CD4-positive, alpha-beta T cell (primary cell): ENCODE results near the gene PRPF19. TPM values are rescaled to one million over a fixed set of nuclear protein-coding genes. Genes with fewer than 3 reads are reported as not detected.

ENCODE experiments used
- ATAC-seq: fragments of 200-7000 bp; cut with Tn5 transposase; one replicate; pipeline ENCODE4 v1.10.0; 2022; ENCODE audit warnings: mild to moderate bottlenecking; ENCODE audit not compliant: poor library complexity
- CTCF ChIA-PET: fragments of 350-600 bp; sonication (Branson Sonifier 250); formaldehyde crosslinking; loops from one replicate; lab custom pipeline; 2021; ENCODE audit warnings: antibody characterized with exemption, inconsistent platforms; lab: Charles Lee
- POLR2A ChIA-PET: fragments of 350-600 bp; sonication (Branson Sonifier 250); formaldehyde crosslinking; loops from one replicate; lab custom pipeline; 2021; ENCODE audit warnings: antibody characterized with exemption, inconsistent platforms; lab: Charles Lee
- DNase-seq, 14 experiments: peaks; one replicate each; pipeline ENCODE4 v3.0.0-alpha.2; 2013 to 2020; ENCODE audit warnings: mixed read lengths in 2 of 14
- H3K27ac ChIP-seq, 2 donors: one replicate each; pipeline versions ENCODE4 v1.5.1 to v1.7.0; 2013; ENCODE audit warnings: low read length in 2 of 2, low read depth in 1 of 2, mild to moderate bottlenecking in 1 of 2
- H3K27me3 ChIP-seq, 2 experiments: 1 replicate in 1 of 2; 2 replicates in 1 of 2; pipeline versions ENCODE4 v1.6.1 to v1.7.0; 2013; ENCODE audit warnings: low read length in 2 of 2, control low read depth in 1 of 2, mild to moderate bottlenecking in 1 of 2, moderate library complexity in 1 of 2; ENCODE audit not compliant: insufficient read depth in 2 of 2, control insufficient read depth in 1 of 2
- H3K36me3 ChIP-seq: one replicate; pipeline ENCODE4 v1.6.1; 2013; ENCODE audit warnings: low read length, control low read depth; ENCODE audit not compliant: insufficient read depth
- H3K4me1 ChIP-seq: one replicate; pipeline ENCODE4 v1.6.1; 2013; ENCODE audit warnings: low read length, control low read depth; ENCODE audit not compliant: insufficient read depth
- H3K4me3 ChIP-seq: one replicate; pipeline ENCODE4 v1.5.1; 2013; ENCODE audit warnings: mild to moderate bottlenecking, low read length, moderate library complexity
- H3K9me3 ChIP-seq, 2 experiments: 1 replicate in 1 of 2; 2 replicates in 1 of 2; pipeline versions ENCODE4 v1.6.1 to v1.7.0; 2013; ENCODE audit warnings: low read length in 2 of 2, mild to moderate bottlenecking in 2 of 2, control low read depth in 1 of 2, moderate library complexity in 1 of 2; ENCODE audit not compliant: control insufficient read depth in 1 of 2, insufficient read depth in 1 of 2
- H3K27ac Mint-ChIP-seq: one replicate; pipeline ENCODE4 v1.8.0; 2020; ENCODE audit warnings: mixed read lengths
- H3K27me3 Mint-ChIP-seq: one replicate; pipeline ENCODE4 v1.8.0; 2021; ENCODE audit warnings: mixed read lengths
- H3K36me3 Mint-ChIP-seq: one replicate; pipeline ENCODE4 v1.8.0; 2021; ENCODE audit warnings: low read depth, mixed read lengths
- H3K4me1 Mint-ChIP-seq: one replicate; pipeline ENCODE4 v1.8.0; 2021; ENCODE audit warnings: low read depth, mixed read lengths
- H3K4me3 Mint-ChIP-seq: one replicate; pipeline ENCODE4 v1.8.0; 2020; ENCODE audit warnings: mild to moderate bottlenecking, mixed read lengths
- H3K9me3 Mint-ChIP-seq: one replicate; pipeline ENCODE4 v1.8.0; 2020; ENCODE audit warnings: mixed read lengths
- intact Hi-C, 2 experiments: fragments of 100-400 bp; cut with DNase I in 1 of 2; cut with micrococcal nuclease in 1 of 2; formaldehyde crosslinking; loops; one replicate each; pipeline versions ENCODE4 v1.15.1 to v1.9.0; 2023 to 2025; cut with DNase I, micrococcal nuclease
- total RNA-seq, 174 experiments: library from RNA in 2 of 174; stranded (reverse) in 2 of 174; gene quantifications; one replicate each; pipeline ENCODE4 v1.2.3 and lab custom pipeline; 2021 to 2026
- TF ChIP-seq, protein P1 (sequence below): fragments of 200-600 bp; IDR thresholded peaks from one replicate; pipeline ENCODE4 v1.8.0; 2022; ENCODE audit warnings: antibody characterized with exemption, mild to moderate bottlenecking

Gene PRPF19
- total RNA-seq, 2 experiments from 2014 or later = 63.2 to 67.3 TPM

DNA sequence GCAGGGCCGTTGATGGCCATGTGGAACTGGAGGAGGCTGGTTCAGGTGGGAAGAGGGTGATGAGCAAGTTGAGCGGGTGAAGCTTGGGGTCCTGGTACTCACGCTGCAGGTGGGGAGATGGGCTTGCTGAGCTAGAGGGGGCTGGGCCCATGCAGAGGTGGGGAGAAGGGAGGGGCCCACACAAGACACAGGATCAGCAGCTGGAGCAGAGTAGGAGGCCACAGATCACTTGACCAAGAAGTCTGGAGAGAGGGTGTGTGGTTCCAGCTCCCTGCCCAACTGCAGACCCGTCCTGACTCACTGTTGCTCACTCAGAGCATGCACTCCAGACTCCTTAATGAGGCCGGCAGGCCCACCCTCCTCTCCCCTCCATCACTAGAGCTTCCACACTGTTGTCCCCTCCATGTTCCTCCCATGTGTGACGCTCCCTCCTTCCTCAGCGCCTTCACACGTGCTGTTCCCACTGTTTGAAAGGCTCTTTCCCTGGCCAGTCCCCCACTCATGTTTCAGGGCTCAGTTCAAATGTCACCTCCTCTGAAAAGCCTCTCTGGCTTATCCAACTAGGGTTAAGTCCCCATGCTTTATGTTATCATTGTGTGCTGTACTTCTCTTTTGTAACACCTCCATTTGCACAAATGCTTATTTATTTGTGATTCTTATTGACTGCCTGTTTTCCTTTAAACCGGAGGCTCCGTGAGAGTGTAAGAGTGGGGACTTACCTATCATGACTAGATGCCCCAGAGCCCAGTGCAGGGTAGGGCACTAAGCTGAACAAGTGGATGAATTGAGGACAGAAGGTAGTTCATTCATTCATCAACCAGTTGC lies 62.1 kb downstream of the PRPF19 start:
- peak overlapping the region; percentile 81 for H3K27ac Mint-ChIP-seq
- no peaks in the 10 kb centered on the region for H3K9me3 ChIP-seq
- ChIA-PET CTCF (interaction anchor here (1.9 kb wide), 1 partner anchor 13 kb away, joined by 6 read pairs; no protein-coding TSS in a partner anchor), POLR2A (no interaction called here)
- H3K4me3 ChIP-seq = no peak overlapping the region
- ATAC-seq = no peak
- peaks cover 15% of the 10 kb centered on the region for H3K36me3 ChIP-seq
- TF ChIP-seq, protein P1, sequence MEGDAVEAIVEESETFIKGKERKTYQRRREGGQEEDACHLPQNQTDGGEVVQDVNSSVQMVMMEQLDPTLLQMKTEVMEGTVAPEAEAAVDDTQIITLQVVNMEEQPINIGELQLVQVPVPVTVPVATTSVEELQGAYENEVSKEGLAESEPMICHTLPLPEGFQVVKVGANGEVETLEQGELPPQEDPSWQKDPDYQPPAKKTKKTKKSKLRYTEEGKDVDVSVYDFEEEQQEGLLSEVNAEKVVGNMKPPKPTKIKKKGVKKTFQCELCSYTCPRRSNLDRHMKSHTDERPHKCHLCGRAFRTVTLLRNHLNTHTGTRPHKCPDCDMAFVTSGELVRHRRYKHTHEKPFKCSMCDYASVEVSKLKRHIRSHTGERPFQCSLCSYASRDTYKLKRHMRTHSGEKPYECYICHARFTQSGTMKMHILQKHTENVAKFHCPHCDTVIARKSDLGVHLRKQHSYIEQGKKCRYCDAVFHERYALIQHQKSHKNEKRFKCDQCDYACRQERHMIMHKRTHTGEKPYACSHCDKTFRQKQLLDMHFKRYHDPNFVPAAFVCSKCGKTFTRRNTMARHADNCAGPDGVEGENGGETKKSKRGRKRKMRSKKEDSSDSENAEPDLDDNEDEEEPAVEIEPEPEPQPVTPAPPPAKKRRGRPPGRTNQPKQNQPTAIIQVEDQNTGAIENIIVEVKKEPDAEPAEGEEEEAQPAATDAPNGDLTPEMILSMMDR = no peak
- H3K27me3 Mint-ChIP-seq = no peaks in the 10 kb centered on the region
- H3K27me3 ChIP-seq = no peaks in the 10 kb centered on the region
- H3K4me3 Mint-ChIP-seq = peak overlapping the region; percentile 78
- intact Hi-C loops = loop anchor here (5.0 kb wide), 3 partner anchors 63 to 1278 kb away; partner anchors contain the start of genes DDB1 (in 1 of the 2), INCENP (in 1 of the 2), PRPF19 (in 1 of the 2) and TKFC (in 1 of the 2)
- peaks cover 33% of the 10 kb centered on the region for H3K36me3 Mint-ChIP-seq
- no peak for DNase-seq
- peaks cover 47% of the 10 kb centered on the region for H3K4me1 ChIP-seq
- no peaks in the 10 kb centered on the region for H3K9me3 Mint-ChIP-seq
- H3K4me1 Mint-ChIP-seq = peaks cover 42% of the 10 kb centered on the region
- H3K27ac ChIP-seq = no peak overlapping the region

- Histone ChIP-seq H3K4me1 (peaks cover 47% of the 10 kb centered on the region), H3K27ac (peak overlapping the region in 1 of 2 donors; percentile 72), H3K36me3 (peaks cover 2% of the 10 kb centered on the region), H3K9me3 (no peaks in the 10 kb centered on the region), H3K4me3 (peak overlapping the region; percentile 99), H3K27me3 (no peaks in the 10 kb centered on the region)
- H3K27ac Mint-ChIP-seq = peak overlapping the region; percentile 81
- H3K4me1 Mint-ChIP-seq = peaks cover 42% of the 10 kb centered on the region
- ChIA-PET POLR2A (interaction anchor here (0.8 to 1.4 kb wide), 6 partner anchors 13 to 254 kb away, joined by 3 to 7 read pairs (median 3); partner anchors contain the start of genes PRPF19, PTGDR2 and TMEM109), CTCF (no interaction called here)
- no peak for ATAC-seq
- no peak for DNase-seq
- H3K36me3 Mint-ChIP-seq = peaks cover 20% of the 10 kb centered on the region
- H3K27me3 Mint-ChIP-seq = no peaks in the 10 kb centered on the region
- intact Hi-C loops = loop anchor here (2.0 to 5.0 kb wide), 4 partner anchors 62 to 1279 kb away; partner anchors contain the start of genes DDB1 (in 1 of the 2), INCENP (in 1 of the 2), PRPF19 (in 1 of the 2) and TKFC (in 1 of the 2)
- H3K4me3 Mint-ChIP-seq = peak overlapping the region; percentile 78
- TF ChIP-seq, protein P1 = no peak
- H3K9me3 Mint-ChIP-seq = no peaks in the 10 kb centered on the region
Measured at GRCh38 chr11:60842668-60843600, 63.5 kb downstream of the PRPF19 start.
